Thoracic aorta (tissue), 2 donors: Measurements from ENCODE around the gene CCAR1. TPM values are rescaled to one million over a fixed set of nuclear protein-coding genes. Genes with fewer than 3 reads are reported as not detected.

Experiments
- ATAC-seq: fragments of 150-250 bp; one replicate; pipeline ENCODE4 v1.8.0; 2017; ENCODE audit warnings: low read depth; ENCODE audit not compliant: insufficient number of reproducible peaks, low FRiP score
- DNase-seq: peaks from one replicate; pipeline ENCODE4 v3.0.0-alpha.2; 2020; ENCODE audit warnings: low spot score
- H3K27ac ChIP-seq, 2 donors: fragments of 200-600 bp; sonication (generic); 1 replicate in 1 of 2; 2 replicates in 1 of 2; pipeline ENCODE4 v1.5.1; 2016; ENCODE audit warnings: mild to moderate bottlenecking in 2 of 2, moderate library complexity in 2 of 2
- H3K27me3 ChIP-seq: fragments of 200-600 bp; sonication (generic); replicated peaks from 2 replicates; pipeline ENCODE4 v1.6.0; 2016; ENCODE audit warnings: mild to moderate bottlenecking; ENCODE audit not compliant: insufficient read depth
- H3K36me3 ChIP-seq: fragments of 200-600 bp; sonication (generic); one replicate; pipeline ENCODE4 v1.5.1; 2016
- H3K4me1 ChIP-seq, 2 donors: fragments of 200-600 bp; sonication (generic); 1 replicate in 1 of 2; 2 replicates in 1 of 2; pipeline versions ENCODE4 v1.5.1 to v1.6.0; 2016; ENCODE audit warnings: low read depth in 2 of 2, mild to moderate bottlenecking in 1 of 2; ENCODE audit not compliant: control insufficient read depth in 1 of 2
- H3K4me3 ChIP-seq: fragments of 200-600 bp; sonication (generic); 2 replicates; pipeline ENCODE4 v1.5.1; 2016; ENCODE audit warnings: mild to moderate bottlenecking
- H3K9me3 ChIP-seq: fragments of 200-600 bp; sonication (generic); 2 replicates; pipeline ENCODE4 v1.5.1; 2016
- CTCF ChIP-seq: fragments of 200-600 bp; sonication (generic); IDR thresholded peaks from one replicate; pipeline ENCODE4 v1.5.1; 2019; ENCODE audit warnings: antibody characterized with exemption
- total RNA-seq, 2 donors: library from RNA; depleted of rRNA; stranded (reverse); fragments of >200 nt; gene quantifications; one replicate each; pipeline versions ENCODE4 v1.1.0 to v1.2.3, GENCODE V29; 2016

The CCAR1 gene, protein sequence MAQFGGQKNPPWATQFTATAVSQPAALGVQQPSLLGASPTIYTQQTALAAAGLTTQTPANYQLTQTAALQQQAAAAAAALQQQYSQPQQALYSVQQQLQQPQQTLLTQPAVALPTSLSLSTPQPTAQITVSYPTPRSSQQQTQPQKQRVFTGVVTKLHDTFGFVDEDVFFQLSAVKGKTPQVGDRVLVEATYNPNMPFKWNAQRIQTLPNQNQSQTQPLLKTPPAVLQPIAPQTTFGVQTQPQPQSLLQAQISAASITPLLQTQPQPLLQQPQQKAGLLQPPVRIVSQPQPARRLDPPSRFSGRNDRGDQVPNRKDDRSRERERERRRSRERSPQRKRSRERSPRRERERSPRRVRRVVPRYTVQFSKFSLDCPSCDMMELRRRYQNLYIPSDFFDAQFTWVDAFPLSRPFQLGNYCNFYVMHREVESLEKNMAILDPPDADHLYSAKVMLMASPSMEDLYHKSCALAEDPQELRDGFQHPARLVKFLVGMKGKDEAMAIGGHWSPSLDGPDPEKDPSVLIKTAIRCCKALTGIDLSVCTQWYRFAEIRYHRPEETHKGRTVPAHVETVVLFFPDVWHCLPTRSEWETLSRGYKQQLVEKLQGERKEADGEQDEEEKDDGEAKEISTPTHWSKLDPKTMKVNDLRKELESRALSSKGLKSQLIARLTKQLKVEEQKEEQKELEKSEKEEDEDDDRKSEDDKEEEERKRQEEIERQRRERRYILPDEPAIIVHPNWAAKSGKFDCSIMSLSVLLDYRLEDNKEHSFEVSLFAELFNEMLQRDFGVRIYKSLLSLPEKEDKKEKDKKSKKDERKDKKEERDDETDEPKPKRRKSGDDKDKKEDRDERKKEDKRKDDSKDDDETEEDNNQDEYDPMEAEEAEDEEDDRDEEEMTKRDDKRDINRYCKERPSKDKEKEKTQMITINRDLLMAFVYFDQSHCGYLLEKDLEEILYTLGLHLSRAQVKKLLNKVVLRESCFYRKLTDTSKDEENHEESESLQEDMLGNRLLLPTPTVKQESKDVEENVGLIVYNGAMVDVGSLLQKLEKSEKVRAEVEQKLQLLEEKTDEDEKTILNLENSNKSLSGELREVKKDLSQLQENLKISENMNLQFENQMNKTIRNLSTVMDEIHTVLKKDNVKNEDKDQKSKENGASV
- 10 to 100 TPM; 48.6 to 86.9 TPM for total RNA-seq

DNA sequence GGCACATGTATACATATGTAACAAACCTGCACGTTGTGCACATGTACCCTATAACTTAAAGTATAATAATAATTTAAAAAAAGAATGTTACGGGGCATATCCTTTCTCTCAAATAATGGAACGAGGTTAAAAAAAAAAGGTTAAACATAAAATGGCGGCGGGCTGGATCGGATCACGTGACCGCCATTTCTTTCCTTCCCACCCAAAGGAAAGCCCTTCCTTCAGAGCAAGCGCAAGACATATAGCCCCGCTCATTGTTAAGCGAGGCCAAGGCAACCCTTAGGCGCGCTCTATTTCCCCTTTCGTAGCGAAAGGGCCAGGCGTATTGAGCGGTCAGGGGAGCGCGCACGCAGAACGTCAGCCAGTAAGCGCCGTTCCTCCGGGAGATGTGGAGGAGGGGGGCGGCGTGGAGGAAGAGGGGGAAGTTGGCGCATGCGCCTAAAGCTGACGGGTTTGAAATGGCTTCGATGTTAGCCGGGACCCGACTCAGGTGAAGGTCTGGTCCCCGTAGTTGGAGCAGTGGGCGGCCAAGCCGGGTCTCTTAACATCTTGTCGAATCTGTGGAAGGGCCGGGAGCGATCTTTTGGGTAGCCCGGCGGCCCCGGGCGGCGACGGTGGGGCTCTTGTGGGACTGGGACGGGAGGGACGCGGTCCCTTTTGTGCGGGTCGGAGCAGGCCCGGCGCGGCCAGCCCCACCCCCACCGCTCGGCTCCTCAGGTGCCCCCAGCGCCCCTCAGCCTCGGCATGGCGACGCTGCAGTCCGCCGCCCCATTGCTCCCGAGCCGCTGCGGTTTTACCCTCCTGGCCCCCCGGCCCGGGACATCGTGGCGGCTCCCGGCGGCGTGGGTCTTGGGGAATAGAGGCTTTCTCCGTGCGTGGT, at the start of gene CCAR1:
Gene CCAR1, plus strand, starts transcription at position 447 of the 880 bp plus-strand sequence. CDS start 1,266 bp downstream, outside the sequence.
- TF ChIP-seq CTCF: no peak
- Histone ChIP-seq H3K27me3 (no peaks in the 10 kb centered on the region), H3K4me1 (peaks cover 5 to 7% of the 10 kb centered on the region in 2 donors), H3K9me3 (no peaks in the 10 kb centered on the region), H3K4me3 (peak within 1 kb of the TSS; percentile 95), H3K36me3 (peaks cover 2% of the 10 kb centered on the region), H3K27ac (peak within 1 kb of the TSS; percentile 85 to 98)
- peak; percentile 87 for DNase-seq
- ATAC-seq: peak; percentile 96

- Histone ChIP-seq H3K4me3 (no peak overlapping the region), H3K4me1 (no peaks in the 10 kb centered on the region), H3K9me3 (no peaks in the 10 kb centered on the region), H3K27me3 (no peaks in the 10 kb centered on the region), H3K36me3 (peaks cover 3% of the 10 kb centered on the region), H3K27ac (no peak overlapping the region)
- no peak for TF ChIP-seq CTCF
- ATAC-seq: no peak
- no peak for DNase-seq
Observed at GRCh38 chr10:68684413-68684812, 36.6 kb upstream of the CCAR1 start.

GRCh38 chr10:68696018-68696417, 25.0 kb upstream of the CCAR1 start:
- H3K9me3 ChIP-seq: no peaks in the 10 kb centered on the region
- H3K27ac ChIP-seq: no peak overlapping the region
- no peak for TF ChIP-seq CTCF
- no peaks in the 10 kb centered on the region for H3K4me1 ChIP-seq
- peaks cover 6% of the 10 kb centered on the region for H3K36me3 ChIP-seq
- DNase-seq: no peak
- no peak overlapping the region for H3K4me3 ChIP-seq
- ATAC-seq: no peak
- no peaks in the 10 kb centered on the region for H3K27me3 ChIP-seq

GRCh38 chr10:68697106-68697505, 23.9 kb upstream of the CCAR1 start:
- TF ChIP-seq CTCF: no peak
- ATAC-seq (no peak), DNase-seq (no peak)
- H3K4me1 ChIP-seq: no peaks in the 10 kb centered on the region
- H3K4me3 ChIP-seq: no peak overlapping the region
- H3K27ac ChIP-seq: no peak overlapping the region
- no peaks in the 10 kb centered on the region for H3K27me3 ChIP-seq
- no peaks in the 10 kb centered on the region for H3K36me3 ChIP-seq
- H3K9me3 ChIP-seq: no peaks in the 10 kb centered on the region
